NCI-H2029 (cell line): ENCODE results near the gene TRAF3IP3.
A peak's percentile ranks its signal among the peaks of the same experiment; 100 is the strongest.

Experiments
- DNase-seq: peaks from one replicate; lab custom pipeline; 2025; lab: John Stamatoyannopoulos, UW

TRAF3IP3 gene

DNA sequence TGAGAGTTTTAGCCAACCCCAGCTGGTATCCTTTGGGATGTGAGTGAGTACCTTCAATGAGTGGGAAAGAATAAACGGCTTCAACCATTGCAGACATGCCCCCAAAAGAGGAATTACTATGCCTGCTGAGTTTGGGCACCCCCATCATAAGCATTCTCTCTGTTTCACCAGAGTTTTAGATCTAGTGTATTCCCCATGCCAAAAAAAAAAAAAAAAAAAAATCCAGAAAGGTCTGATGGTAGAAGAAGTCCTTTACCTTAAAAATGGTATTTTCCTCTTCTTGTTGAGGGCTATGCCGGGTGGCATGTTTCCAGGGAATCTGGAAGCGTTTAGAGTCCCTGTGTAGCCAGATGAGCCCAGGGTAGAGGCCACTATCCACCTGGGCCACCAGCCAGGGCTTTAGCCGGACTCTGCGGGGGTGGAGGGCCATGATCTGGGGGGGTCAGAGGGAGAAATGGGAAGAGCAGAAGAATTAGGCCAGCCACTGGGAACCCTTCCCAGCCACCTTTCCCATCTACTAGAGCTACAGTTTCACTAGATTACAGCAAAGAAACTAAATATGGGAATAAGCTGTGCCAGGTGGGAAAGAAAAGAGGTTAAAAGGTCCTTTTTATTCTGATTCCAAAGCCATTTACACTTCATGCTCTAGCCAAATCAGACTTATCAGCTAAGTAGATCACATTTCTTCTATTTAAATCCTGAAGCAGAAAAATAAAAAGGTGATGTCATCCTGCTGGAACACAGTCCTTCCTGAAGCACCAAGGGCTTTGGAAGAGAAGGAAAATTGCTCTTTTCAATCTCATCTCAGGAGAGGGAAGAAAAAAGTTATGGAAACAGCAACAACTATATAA, 45.4 kb downstream of the TRAF3IP3 start:
- DNase-seq: no peak

DNA sequence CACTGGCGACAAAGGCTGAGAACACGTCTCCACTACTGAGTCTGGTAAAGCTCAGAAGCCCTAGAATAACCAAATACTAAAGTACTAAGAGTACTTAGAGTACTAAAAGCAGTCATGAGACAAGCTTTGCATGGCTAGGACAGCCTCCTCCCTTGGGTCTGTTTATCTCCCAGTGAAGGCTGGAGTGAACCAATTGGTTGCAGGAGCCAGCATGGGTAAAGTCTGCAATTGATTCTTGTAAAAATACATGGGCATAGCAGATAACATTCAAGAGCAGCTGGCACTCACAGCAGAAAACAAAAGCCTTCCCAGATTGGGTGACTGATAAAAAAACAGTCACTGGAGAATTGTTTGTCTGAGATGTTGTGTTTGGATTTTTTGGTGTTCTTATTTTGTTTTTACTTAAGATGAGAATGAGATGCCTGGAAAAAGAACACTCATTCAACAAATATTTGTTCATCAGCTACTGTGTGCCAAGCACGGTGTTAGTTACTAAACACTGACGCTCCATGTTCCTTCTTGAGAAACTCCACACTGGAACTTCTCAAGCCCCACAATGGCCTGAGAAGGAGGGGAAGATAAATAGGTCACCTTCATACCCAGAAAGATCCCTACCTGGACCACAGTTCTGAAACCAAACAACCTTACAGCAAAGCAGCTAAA, 46.4 kb downstream of the TRAF3IP3 start:
- no peak for DNase-seq

DNA sequence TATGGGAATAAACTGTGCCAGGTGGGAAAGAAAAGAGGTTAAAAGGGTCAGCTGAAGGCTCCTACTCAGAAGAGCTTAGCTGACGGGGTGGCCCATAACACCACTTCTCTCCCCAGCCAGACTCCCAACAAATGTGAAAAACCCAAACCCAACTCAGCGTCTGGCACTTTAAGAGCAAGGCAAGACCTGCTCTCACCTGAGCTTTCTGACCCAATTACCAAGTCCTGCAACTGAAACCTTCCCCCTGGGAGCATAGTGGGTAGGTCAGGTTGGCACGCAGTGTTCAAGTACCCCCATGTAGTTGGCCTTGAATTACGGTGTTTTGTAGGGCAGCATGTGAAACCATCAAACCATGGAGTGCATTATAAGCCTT, 46.9 kb downstream of the TRAF3IP3 start:
- DNase-seq: no peak

DNA sequence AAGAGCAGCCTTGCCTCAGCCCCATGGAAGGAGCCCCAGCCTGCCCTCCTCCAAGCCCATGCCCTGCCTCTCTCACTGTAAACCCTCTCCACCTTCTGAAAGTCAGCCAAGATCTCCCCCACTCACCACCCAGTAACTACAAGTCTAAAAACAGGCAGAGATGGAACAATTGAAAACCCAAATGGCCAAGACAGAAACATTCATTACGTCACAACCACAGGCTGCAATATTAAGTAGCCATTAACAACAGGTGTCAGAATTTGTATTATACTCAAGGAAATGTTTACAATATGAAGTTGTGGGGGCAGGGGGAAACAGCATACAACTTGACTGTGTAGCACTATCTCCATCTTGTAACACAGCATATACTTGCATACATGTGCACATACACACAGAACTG, 47.7 kb downstream of the TRAF3IP3 start:
- no peak for DNase-seq

- DNase-seq: no peak
These were observed 49.5 kb downstream of the TRAF3IP3 start for GRCh38 chr1:209805341-209805781.

DNA sequence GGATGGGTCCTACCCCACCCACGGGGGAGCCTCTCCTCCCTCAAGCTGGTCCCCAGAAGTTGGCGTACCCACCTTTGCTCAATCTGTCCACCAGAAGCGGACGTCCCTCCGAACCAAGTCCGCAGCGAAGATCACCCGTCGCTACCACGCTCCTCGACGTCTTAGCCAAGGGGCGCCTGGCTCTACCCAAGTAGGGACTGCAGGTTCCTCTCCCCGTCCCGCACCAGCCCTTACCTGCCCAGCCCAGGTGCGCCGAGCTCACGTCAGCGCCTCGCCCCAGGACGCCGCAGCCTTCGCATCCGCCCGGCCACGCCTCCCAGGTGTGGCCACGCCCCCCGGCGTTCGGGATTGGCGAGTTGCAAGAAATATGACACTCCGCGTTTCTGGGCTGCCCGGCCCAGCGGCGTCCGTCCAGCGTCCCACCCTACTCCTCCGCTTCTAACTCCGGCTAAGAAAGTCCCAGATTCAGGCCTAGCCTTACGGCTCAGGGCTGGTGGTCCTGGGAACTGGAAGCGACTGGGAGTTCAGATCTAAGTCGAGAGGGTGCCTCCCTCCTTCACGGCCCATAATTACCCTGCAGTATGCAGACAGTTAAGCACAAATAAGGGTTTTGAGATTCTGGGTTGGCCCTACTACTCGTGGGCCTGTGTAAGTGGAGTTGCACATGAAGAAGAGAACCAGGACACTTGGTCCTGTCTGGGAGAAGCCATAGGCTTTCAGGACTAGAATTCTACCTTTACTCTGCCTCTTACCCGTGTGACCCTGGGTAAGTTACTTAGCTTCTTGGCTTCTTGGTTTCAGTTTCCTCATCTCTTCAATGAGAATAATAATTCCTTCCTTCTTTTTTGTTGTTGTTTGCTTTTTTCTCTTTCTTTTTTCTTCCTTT, 50.3 kb downstream of the TRAF3IP3 start, which contains the start of gene IRF6:
TSS of gene IRF6 (minus strand) at position 268 of the 886 bp plus-strand sequence. CDS start 4,729 bp downstream, outside the sequence.
- DNase-seq: peak; percentile 88

DNA sequence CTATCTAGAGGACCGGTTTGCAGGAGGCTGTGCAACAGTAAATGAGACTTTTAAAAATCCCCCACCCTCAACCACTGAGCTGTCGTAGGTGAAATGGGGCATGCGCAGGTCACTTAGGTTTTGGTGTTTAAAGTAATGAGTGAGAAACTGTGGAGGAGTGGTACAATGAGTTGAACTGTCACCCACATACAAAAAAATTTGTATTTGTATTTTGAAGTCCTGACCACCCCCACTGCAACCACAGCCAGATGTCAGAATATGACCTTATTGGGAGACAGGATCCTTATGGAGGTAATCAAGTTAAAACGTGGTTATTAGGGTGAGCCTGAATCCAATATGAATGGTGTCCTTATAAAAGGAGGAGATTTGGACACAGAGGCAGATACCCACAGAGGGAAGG, 51.7 kb downstream of the TRAF3IP3 start:
- no peak for DNase-seq

DNA sequence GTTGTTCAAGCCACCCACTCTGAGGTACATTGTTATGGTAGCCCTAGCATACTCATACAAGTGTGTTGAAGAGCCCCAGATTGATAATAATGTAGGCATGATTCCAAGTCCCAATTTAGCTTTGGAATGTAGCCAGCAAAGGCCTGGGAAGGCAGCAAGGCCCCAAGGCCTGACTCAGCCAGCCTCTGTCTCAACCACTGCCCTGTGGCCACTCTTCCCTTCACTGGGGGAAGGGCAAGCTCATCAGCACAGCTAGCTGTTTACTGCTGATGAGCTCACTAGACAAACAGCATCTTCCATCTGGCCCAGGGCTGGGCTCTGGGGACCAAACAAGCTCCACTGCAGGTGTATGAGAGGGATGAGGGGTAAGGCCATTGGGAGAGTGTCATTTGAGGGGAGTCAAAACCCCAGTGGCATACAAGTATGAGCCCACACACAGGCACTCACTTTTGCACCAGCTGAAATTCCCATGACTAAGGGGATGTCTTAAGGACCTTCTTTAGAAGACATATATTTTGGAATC, 52.3 kb downstream of the TRAF3IP3 start:
- DNase-seq: peak; percentile 86

GRCh38 chr1:209809611-209810010, 53.8 kb downstream of the TRAF3IP3 start:
- no peak for DNase-seq

DNA sequence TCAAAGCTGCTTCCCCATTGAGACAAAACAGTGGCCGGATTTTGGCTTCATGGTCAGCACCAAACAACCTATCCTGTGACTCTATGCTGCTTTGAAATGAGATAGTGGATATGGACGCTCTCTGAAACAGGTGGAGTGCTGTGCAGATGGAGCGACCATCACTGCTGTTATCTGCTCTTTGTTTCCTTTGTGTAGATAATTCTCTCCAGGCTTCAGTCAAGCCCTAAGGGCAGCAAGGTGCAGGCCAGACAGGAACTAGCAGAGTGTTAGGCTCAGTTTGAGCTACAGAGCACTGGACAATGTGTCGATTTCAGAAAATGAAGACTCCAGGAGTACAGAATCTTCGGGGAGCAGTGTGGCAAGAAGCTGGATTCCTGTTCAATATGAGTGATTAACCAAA, 54.9 kb downstream of the TRAF3IP3 start:
- no peak for DNase-seq

DNA sequence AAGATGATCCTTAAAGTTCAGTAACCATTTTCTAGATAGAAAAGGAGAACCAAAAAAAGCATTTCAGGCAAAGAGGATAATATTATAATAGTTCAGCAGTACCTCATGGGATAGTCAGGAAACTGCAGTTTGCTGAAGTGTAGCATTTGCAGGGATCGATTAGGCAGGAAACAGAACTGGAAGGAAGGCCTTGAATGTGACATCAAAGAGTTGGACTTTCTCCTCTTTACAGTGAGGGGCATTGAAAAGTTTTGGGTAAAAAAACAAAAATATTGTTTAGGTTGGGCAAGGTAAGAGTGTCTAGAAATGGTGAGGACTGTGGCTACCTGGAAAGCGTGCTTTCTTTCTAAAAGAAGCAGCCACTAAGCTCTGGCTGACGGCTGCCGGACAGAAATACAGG, 58.0 kb downstream of the TRAF3IP3 start:
- DNase-seq: no peak

DNA sequence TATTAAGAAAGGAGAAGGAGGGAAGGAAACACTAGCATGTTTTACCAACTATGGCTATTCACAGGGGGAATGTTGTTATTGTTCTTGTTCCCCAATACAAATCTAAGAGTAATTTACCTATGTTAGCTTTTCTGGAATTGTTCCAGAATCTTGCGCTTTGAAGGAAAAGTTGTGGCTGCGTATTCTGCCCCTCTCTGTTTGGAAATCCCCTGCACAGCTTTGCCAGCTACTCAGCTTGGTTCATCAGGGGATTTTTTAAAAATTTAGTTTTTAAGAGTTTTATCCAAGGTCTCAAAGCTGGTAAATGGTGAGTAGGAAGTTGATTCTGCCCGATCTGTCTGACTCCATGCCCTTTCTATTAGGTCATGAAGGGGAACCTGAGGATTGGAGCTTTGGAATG, 59.6 kb downstream of the TRAF3IP3 start:
- DNase-seq: no peak

DNA sequence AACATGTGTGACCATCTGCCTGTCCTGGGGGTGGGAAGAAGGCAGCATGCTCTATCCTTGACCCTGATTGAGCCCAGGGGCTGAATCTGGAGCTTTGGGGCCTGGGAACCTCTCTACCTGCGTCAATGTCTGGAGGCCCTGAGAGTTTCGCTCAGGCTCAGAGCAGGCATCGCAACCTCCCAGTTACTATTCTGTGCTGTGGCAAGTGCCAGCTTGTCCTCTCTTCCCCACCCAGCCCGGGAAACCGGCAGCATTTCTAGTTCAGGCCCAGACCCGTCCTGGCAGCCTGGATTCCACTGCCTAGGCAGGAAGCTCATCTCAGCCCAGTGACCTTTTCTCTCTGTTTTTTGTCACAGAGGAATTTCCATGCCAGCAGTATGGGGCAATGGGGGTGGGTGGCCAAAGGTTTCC, 60.1 kb downstream of the TRAF3IP3 start:
- DNase-seq: no peak

DNA sequence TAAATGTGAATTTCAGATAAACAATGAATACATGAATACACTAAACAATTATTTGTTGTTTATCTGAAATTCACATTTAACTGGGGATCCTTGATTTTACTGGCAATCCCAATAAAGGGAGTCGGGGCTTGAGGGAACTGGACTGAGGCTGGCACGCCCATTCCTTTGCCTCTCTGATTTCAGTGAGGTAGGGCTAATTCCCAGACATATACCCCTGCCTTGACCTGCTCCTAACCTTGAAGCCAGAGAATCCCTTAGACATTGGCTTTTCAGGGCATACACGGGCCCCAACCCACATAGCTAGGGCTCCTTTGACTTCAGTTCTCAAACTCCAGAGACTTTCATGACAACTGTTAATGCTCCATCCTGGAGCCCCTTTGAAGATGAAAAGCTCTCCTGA, 61.1 kb downstream of the TRAF3IP3 start:
- DNase-seq: no peak

- DNase-seq: no peak
These were observed 61.8 kb downstream of the TRAF3IP3 start for GRCh38 chr1:209817691-209818090.

DNA sequence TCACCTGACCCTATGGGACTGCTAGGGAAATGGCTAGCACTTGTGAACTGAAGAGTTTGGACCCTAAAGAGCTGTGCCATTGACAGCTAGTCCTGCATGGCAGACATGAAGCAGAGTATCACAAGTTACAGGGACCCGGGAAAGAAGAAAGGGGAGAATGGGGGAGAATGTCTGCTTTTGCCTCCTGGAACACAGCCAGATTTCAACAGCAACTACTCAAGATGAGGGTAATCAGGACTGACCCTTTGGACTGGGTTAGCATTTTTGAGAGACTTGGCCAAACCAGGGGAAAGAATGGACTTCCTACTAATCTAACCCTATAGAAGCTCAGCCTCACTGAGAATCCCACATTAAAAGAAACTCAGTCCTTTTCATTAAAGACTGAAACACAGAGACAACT, 63.2 kb downstream of the TRAF3IP3 start:
- DNase-seq: no peak

DNA sequence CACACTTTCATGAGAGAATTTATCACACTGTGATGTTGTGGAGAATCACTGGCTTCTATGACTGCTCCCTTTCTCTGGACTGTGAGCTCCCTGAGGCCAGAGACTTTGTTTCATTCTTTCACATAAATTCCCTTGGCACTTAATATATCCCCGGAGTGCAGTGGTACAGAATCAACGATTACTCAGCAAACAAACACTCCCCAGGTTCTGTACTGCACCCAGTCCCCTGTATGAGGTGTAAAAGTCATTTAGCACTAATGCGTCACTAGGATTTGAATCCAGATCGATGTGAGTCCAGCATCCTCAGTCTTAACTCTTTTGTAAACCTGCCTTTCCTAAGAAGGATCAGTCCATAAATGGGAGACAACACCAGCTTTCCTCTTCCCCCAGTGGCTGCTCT, 65.1 kb downstream of the TRAF3IP3 start:
- DNase-seq: no peak

GRCh38 chr1:209822706-209823105, 66.9 kb downstream of the TRAF3IP3 start:
- no peak for DNase-seq

DNA sequence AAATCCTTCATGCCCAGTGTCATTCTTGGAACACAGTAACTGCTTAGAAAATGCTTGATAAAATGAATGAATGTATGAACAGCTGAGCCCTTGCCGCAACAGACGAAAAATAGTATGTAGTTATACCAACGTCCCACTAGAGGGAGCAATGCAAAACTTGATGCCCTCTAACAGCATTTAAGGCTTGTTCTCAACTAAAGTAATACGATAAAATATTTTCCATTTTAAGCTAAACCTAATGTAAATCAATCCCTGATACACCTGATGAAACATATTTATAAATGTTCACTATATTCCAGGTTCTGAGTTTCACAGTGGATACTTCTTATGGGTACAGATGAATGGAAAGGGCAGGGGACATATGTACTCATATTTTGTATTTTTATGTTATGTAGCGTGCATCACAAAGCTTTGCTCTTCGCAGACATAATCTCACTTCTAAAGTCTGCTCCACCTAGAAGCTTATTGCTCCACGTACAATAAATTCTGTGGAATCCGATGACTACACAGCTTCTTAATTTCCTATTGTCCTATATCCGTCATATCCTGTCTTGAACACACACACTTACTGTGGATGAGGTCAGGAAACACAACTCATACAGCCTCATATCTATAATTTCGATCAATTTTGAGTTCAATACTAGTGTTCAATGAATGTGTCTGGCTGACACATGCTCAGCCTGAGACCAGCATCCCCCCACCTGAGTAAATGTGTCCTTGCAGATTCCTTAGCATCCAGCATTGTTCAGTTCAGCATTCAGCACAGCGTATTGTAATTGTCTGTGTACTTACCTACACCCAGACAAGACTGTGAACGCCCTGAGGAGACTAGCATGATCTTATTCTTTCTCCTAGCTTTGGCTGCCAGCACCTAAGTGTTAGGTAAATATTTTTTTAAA, 67.5 kb downstream of the TRAF3IP3 start:
- no peak for DNase-seq

- no peak for DNase-seq
These were observed 70.0 kb downstream of the TRAF3IP3 start for GRCh38 chr1:209825591-209826434.
